IPS DF 6.9 (cell line): Measurements from ENCODE around the gene ASCL2.

Source experiments
- DNase-seq: peaks from one replicate; pipeline ENCODE4 v3.0.0-alpha.2; 2013; ENCODE audit warnings: low read depth, low spot score
- H3K27ac ChIP-seq: one replicate; pipeline ENCODE4 v1.5.1; 2013; ENCODE audit warnings: low read length, control low read depth
- H3K27me3 ChIP-seq: 2 replicates; pipeline ENCODE4 v1.6.1; 2013; ENCODE audit warnings: mild to moderate bottlenecking, low read length; ENCODE audit not compliant: control insufficient read depth, insufficient read depth
- H3K36me3 ChIP-seq: 2 replicates; pipeline ENCODE4 v1.6.1; 2013; ENCODE audit warnings: low read length; ENCODE audit not compliant: control insufficient read depth, insufficient read depth
- H3K4me1 ChIP-seq: 2 replicates; pipeline ENCODE4 v1.6.1; 2013; ENCODE audit warnings: low read length; ENCODE audit not compliant: control insufficient read depth, insufficient read depth
- H3K4me3 ChIP-seq: 2 replicates; pipeline ENCODE4 v1.5.1; 2013; ENCODE audit warnings: mild to moderate bottlenecking, low read length
- H3K9me3 ChIP-seq: 2 replicates; pipeline ENCODE4 v1.6.1; 2013; ENCODE audit warnings: low read length, inconsistent platforms; ENCODE audit not compliant: control insufficient read depth, insufficient read depth
- WGBS: extraction: QIAGEN DNeasy Blood & Tissue Kit; methylation state at CpG from one replicate; pipeline ENCODE4 v1.1.7; 2013; ENCODE audit warnings: mixed read lengths, missing lambda C conversion rate; ENCODE audit not compliant: insufficient read length, insufficient coverage; 5-methylcytosine and 5-hydroxymethylcytosine counted together

Gene ASCL2

DNA sequence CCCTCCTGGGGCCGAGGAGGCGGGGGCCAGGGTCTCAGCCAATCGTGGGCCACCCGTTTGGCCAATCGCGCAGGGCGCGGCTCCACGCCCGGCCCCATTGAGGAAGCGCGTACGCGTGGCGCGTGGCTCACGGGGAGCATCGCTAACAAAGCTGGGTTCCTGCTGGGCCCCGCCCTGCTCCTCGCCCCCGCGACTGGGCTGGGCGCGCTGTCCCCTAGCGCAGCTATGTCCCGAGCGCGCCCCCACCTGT lies 614 bp upstream of the ASCL2 start:
- Histone ChIP-seq H3K4me1 (peaks cover 5% of the 10 kb centered on the region), H3K27me3 (peaks cover 40% of the 10 kb centered on the region), H3K4me3 (peak overlapping the region; percentile 8; the same call in 1 of the 2 replicates), H3K9me3 (no peaks in the 10 kb centered on the region), H3K27ac (no peak overlapping the region), H3K36me3 (no peaks in the 10 kb centered on the region)
- WGBS: no CpG with 5 or more reads among the region's 28 CpGs
- no peak for DNase-seq

DNA sequence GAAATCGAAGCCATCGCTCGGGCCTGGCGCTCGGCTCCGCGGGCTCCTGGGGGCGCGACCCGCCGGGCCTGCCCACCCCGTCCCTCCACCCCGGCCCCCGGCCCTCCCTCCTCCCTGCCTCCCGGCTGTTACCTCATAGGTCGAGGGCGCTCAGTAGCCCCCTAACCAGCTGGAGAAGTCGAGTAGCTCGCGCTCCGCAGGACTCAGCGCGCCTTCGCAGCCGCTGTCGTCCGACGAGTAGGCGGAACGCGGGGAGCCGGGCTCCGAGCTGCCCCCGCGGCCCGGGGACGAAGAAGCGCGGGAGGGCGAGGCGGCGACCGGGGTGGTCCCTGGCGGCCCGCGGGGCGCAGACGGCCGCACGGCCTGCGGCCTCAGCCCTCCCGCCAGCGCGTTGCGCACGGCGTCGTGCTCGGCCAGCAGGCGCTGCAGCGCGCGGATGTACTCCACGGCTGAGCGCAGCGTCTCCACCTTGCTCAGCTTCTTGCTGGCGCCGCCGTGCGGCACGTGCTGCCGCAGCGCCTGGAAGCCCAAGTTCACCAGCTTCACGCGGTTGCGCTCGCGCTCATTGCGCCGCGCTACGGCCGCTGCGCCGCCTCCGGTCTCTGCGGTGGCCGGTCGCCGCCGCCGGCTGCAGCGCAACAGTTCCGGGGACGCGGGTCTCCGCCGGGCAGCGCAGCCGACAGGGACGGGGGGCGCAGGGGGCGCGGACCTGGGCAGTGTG lies 627 bp downstream of the ASCL2 start:
- Histone ChIP-seq H3K27ac (no peak overlapping the region), H3K4me3 (peak overlapping the region; percentile 19), H3K36me3 (no peaks in the 10 kb centered on the region), H3K4me1 (peaks cover 5% of the 10 kb centered on the region), H3K9me3 (no peaks in the 10 kb centered on the region), H3K27me3 (peaks cover 40% of the 10 kb centered on the region)
- peak; percentile 63 for DNase-seq
- no CpG with 5 or more reads among the region's 104 CpGs for WGBS

DNA sequence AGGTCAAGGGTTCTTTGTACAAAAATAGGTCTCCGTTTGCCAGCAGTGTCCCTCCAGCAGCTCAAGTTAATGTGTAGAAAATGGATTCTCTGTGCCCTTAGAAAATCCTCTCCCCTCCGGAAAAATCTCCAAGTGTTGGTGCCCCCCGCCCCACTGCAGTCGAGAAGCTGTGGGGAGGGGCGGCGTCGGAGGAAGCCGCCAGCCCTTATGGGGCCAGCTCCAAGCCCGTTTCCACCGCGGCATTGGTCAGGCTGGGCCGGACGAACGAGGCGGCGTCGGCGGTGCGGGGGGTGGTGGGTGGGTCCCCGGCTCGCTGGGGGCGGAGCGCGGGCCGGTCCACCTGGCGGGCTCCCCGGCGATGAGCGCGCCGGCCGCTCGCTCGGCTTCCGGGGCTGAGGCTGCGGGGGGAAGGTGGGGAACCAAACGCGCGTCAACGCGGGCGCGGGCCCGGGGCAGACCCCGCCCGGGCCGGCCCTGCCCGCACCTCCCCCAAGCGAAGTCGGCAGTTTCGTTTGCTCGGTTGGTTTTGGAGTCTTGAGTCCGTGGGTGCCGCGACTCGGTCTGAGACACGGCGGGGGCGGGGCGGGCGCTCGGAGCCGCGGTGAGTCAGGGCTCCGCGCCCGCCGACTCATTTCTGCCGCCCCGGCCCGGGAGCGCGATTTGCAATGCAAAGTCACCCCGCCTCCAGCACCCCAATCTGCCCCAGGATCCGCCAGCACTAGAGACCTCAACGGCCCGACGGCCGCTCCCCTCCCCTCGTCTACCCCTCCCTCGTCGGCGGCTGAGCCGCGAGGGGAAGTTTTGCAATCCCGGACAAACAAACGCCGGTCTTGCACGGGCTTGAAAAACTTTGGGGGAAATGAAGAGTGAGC lies 1.4 kb downstream of the ASCL2 start:
- Histone ChIP-seq H3K27ac (no peak overlapping the region), H3K4me1 (peaks cover 5% of the 10 kb centered on the region), H3K4me3 (peak overlapping the region; percentile 44; the same call in 1 of the 2 replicates), H3K27me3 (peaks cover 40% of the 10 kb centered on the region), H3K9me3 (no peaks in the 10 kb centered on the region), H3K36me3 (no peaks in the 10 kb centered on the region)
- no peak for DNase-seq
- no CpG with 5 or more reads among the region's 89 CpGs for WGBS

DNA sequence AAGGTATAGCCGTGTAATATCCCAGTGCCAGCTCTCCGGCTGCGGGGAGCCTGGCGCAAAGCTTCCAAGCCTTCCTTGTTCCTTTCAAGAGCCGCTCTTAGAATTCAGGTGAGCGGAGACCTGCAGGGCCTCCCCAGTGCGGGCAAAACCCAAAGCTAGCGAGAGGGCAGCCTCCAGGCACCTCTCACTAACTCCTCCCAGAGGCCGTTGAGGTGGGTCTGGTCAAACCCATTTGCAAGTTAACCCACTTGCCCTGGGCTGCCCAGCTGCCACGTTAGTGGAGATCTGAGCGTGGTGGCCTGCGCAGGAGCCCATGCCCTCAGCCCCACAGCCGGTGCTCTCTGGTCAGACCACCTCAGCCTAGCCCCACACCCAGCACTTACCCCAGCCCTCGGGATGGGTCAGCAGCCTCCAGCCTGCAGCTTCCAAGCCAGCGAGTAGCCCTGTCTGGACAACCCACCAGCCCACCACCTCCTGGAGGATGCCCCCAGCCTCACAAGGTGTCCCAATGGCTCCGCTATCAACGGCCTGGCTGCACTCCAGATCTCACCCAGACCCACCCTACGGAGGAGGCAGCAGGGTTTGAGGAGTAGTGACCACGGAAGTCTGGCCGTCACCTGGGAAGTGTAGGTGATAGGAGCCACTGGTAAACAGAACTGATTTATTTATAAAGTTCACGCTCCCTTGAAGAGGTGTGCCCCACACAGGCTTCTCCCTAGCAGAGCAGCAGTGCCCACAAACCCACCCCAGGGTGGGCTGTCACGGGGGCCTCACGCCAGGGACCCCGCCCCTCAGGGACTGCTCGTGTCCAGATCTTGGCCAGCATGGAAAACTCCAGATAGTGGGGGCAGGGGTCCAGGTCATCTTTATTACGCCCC lies 2.3 kb downstream of the ASCL2 start:
- Histone ChIP-seq H3K27me3 (peaks cover 38% of the 10 kb centered on the region), H3K4me3 (no peak overlapping the region), H3K4me1 (peaks cover 5% of the 10 kb centered on the region), H3K36me3 (no peaks in the 10 kb centered on the region), H3K9me3 (no peaks in the 10 kb centered on the region), H3K27ac (no peak overlapping the region)
- DNase-seq: no peak
- WGBS: no CpG with 5 or more reads among the region's 26 CpGs

DNA sequence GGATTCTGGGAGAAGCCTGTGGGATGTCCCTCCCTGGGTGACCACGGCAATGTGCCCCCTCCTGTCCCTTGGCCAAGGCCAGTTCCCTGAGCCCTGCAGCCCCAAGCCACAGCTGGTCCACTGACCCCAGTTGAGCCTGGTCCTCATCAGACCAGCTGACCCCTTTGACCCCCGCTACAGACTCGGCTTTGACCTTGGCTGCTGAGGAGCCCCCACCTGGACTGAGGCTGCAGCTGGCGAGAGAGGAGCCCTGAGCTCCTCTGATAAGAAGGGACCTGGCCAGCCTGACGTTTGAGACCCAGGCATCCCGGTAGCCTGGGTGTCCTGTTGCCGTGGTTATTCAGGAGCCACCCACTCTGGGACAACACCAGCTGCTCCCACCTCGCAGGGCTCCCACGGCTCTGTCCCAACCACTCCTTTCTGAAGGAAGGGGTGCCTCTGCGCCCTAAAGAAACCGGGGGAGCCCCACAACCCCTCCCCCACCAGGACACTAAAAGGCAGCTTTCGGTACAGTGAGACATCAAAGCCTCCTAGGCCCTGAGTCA lies 3.0 kb downstream of the ASCL2 start:
- peaks cover 33% of the 10 kb centered on the region for H3K27me3 ChIP-seq
- H3K27ac ChIP-seq: no peak overlapping the region
- WGBS: no CpG with 5 or more reads among the region's 12 CpGs
- H3K9me3 ChIP-seq: no peaks in the 10 kb centered on the region
- H3K4me1 ChIP-seq: peaks cover 5% of the 10 kb centered on the region
- H3K4me3 ChIP-seq: no peak overlapping the region
- DNase-seq: no peak
- H3K36me3 ChIP-seq: no peaks in the 10 kb centered on the region

DNA sequence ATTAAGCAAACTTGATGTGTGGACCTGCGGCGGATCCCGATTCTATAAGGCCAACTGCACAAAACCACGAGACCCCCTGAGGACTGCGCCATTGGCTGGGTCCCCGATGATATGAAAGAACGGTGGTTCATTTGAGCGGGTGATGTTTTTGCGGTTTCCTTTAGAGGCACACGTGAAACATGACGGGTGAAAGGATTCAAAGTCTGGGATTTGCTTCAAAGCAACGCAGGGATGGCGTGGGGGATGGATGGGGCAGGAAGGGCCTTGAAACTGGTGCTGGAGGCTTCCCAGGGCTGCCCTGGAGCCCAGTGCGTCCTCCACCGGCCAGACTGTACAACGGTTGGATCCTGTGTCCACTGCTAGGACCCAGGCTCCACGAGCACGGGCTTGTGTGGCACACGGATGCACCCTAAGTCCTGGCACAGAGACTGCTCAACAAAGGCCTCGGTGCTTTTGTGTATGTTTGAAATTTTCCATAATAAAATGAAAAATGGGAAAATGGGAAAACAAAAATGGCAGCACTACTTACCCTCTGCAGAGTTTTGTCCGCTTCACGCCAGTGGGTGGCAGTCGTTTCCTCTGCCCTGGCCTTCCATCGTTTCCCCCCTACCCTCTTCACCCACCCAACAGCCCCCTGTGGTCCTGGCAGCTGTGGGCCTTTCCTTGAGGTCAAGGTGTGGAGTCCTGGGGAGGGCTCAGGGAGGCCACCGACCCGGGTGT lies 3.6 kb downstream of the ASCL2 start:
- Histone ChIP-seq H3K4me3 (no peak overlapping the region), H3K27me3 (peaks cover 27% of the 10 kb centered on the region), H3K9me3 (no peaks in the 10 kb centered on the region), H3K36me3 (no peaks in the 10 kb centered on the region), H3K4me1 (peaks cover 5% of the 10 kb centered on the region), H3K27ac (no peak overlapping the region)
- no peak for DNase-seq
- no CpG with 5 or more reads among the region's 26 CpGs for WGBS

DNA sequence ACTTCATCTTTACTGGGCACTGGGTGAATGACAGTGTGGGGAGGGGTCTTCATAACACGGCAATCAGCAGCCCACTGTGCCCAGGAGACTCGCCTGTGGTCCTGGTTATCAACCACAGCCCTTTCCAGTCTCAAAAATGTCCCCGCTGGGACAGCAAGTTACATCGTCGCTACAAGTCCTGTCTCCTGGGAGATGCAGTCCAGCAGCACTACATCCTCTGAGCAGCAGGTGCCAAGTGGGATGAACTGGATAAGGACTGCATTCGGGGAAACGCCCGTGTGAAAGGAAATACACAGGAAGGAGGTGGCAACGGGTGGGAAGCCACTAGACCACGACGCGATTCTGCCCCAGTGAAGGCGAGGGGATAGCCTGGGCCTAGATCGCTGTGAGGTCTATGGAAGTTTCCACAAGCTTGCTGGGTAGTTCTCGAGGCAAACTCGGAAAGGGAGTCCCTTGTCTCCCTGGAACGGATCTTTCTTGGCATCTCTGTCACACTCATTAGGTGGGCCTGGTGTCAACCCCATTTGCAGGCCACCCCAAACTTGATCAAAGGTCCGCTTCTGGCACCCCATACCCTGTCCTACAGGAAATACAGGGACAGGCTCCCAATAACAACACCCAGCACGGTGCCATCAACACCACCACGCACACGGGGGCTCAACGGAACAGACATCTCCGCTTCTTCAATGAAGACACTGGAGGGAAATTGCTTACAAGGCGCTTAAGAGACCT lies 4.4 kb downstream of the ASCL2 start:
- Histone ChIP-seq H3K36me3 (no peaks in the 10 kb centered on the region), H3K27me3 (peaks cover 20% of the 10 kb centered on the region; the same call in 1 of the 2 replicates), H3K4me3 (no peak overlapping the region), H3K27ac (no peak overlapping the region), H3K4me1 (peaks cover 1% of the 10 kb centered on the region; the same call in 1 of the 2 replicates), H3K9me3 (no peaks in the 10 kb centered on the region)
- no CpG with 5 or more reads among the region's 24 CpGs for WGBS
- DNase-seq: no peak

DNA sequence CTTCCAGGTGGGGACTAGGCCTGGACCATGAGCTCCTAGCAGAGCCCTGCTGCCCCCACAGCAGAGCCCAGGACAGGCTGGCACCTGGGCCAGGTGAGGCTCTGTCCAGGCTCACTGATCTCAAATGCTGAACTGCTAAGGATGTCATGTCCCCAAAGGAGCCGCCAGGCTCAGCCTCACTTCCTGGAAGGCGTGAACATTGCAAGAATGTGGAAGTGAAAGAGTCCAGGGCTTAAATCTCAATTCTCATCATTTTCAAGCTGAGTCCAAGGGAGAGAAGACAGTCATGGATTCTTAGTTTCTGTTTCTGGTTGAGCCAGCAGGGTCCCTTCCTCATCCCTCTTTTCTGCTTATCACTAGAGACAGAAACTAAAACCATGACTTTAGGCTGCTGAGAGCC lies 5.0 kb downstream of the ASCL2 start:
- no peaks in the 10 kb centered on the region for H3K36me3 ChIP-seq
- no CpG with 5 or more reads among the region's 2 CpGs for WGBS
- no peak overlapping the region for H3K4me3 ChIP-seq
- H3K27ac ChIP-seq: no peak overlapping the region
- H3K9me3 ChIP-seq: no peaks in the 10 kb centered on the region
- peaks cover 14% of the 10 kb centered on the region; the same call in 1 of the 2 replicates for H3K27me3 ChIP-seq
- no peak for DNase-seq
- H3K4me1 ChIP-seq: peaks cover 1% of the 10 kb centered on the region; the same call in 1 of the 2 replicates

DNA sequence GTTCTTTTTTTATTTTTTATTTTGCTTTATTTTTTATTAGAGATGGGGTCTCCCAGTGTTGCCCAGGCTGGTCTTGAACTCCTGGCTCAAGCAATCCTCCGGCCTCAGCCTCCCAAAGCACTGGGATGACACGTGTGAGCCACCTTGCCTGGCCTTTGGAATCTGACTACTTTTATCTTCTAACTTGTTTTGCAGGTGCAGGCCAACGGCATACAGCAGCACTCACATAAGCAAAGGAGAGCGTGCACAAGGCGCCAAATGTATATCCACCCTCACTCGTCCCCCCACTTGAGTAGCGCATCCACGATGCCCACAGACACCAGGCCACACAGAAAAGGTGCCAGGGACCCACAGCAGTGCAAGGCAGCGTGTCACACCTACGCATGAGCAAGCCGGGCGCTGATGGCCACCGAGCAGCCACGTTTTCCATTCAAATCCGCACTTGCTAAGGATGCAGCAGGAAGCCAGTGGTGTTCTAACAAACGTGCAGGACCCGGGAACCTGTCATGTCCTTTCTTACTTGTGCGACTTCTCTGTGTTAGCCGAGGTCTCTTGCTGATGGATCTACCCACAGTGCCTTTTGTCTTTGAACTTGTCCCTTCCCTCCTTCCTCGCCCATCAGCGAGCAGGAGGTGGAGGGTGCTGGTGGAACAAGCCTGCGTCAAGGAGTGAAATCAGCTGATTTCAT lies 5.9 kb downstream of the ASCL2 start:
- H3K4me3 ChIP-seq: no peak overlapping the region
- DNase-seq: no peak
- no peaks in the 10 kb centered on the region for H3K9me3 ChIP-seq
- H3K4me1 ChIP-seq: peaks cover 3% of the 10 kb centered on the region; the same call in 1 of the 2 replicates
- WGBS: no CpG with 5 or more reads among the region's 22 CpGs
- no peaks in the 10 kb centered on the region for H3K36me3 ChIP-seq
- no peak overlapping the region for H3K27ac ChIP-seq
- peaks cover 8% of the 10 kb centered on the region; the same call in 1 of the 2 replicates for H3K27me3 ChIP-seq
